A172 (cell line): ENCODE measurements around the gene ERVFRD-1. TPM values are rescaled to one million over a fixed set of nuclear protein-coding genes. Genes with fewer than 3 reads are reported as not detected.
A peak's percentile ranks its signal among the peaks of the same experiment; 100 is the strongest.

Experiments used
- DNase-seq: peaks from one replicate; pipeline ENCODE4 v3.0.0-alpha.2; 2015; ENCODE audit warnings: low spot score
- total RNA-seq: library from RNA; depleted of rRNA; stranded (reverse); fragments of >200 nt; shearing (Covaris generic); gene quantifications from 2 replicates; pipeline ENCODE4 v1.2.3, GENCODE V29; 2014

ERVFRD-1 gene
- total RNA-seq, 1 experiment from 2014 or later = not detected

DNA sequence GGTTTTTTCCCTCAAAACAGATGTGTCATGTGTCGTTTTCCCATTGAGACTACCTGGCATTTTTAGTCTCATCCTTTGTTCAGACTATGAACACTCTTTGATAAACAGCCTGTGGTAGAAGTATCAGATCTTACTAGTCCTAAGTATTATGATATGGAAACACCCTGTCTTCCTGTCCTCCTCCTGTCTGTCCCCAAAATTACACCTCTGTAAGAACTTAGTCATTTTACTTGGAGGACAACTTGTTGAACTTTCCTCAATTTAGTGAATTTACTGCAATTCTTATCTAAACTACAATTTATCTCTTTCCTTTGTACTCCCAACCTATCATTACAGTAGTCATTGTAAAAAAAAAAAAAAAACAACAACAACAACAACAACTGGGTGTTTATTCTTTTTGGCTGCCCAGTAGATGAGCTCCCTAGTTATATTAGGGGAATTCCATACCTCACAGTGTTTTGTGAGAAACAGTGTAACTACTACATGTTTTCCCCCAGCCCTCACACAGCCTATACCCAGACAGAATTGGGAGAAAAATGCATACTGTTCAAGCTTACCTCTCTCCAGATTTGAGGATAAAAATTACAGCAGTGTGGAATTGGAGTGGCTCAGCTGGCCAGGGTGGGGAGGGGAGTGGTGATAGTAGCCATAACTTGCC, 18.5 kb upstream of the ERVFRD-1 start:
- DNase-seq = no peak

DNA sequence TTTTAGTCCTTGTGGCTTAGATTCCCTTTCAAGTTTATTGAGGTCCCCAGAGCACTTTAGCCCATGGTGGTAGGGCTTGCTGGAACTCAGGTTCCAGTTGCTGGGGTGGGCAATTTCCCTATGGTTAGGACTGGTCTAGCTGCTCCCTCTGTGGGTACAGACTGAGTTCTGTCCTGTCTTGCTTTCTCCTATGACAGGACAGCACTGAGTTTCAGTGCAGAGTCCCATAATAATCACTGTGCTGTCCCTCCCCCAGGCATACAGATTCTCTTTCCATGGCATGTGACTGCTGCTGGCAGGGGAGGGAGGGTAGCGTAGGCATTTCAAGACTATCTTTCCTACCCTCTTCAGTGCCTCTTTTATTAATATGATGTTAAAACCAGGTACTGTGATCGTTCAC, 17.1 kb upstream of the ERVFRD-1 start:
- no peak for DNase-seq

DNA sequence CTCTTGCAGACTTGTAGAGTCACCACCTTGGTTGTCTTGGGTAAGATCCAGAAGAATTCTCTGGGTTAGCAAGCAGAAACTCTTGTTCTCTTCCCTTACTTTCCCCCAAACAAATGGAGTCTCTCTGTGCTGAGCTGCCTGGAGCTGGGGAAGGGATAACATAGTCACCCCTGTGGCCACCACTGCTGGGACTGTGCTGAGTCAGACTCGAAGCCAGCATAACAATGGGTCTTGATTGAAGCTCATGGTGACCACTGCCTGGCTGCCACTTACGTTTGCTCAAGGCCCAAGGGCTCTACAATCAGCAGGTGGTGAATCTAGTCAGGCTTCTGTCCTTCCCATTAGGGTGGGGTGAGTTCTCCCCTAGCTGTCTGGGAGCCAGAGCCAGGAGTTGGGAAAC, 15.4 kb upstream of the ERVFRD-1 start:
- DNase-seq = peak; percentile 15

DNA sequence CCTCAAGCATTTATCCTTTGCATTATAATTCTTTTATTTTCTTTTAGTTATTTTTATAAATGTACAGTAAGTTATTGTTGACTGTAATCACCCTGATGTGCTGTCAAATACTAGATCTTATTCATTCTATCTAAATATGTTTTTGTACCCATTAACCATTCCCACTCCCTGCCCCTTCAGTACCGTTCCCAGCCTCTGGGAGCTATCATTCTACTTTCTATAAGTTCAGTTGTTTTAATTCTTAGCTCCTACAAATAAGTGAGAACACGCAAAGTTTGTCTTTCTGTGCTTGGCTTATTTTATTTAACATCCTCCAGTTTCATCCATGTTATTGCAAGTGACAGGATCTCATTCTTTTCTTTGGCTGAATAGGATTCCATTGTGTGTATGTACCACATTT, 12.5 kb upstream of the ERVFRD-1 start:
- DNase-seq = no peak

GRCh38 chr6:11122380-11122779, 10.9 kb upstream of the ERVFRD-1 start:
- DNase-seq = no peak

- no peak for DNase-seq
These were observed 10.3 kb upstream of the ERVFRD-1 start for GRCh38 chr6:11121851-11122250.

DNA sequence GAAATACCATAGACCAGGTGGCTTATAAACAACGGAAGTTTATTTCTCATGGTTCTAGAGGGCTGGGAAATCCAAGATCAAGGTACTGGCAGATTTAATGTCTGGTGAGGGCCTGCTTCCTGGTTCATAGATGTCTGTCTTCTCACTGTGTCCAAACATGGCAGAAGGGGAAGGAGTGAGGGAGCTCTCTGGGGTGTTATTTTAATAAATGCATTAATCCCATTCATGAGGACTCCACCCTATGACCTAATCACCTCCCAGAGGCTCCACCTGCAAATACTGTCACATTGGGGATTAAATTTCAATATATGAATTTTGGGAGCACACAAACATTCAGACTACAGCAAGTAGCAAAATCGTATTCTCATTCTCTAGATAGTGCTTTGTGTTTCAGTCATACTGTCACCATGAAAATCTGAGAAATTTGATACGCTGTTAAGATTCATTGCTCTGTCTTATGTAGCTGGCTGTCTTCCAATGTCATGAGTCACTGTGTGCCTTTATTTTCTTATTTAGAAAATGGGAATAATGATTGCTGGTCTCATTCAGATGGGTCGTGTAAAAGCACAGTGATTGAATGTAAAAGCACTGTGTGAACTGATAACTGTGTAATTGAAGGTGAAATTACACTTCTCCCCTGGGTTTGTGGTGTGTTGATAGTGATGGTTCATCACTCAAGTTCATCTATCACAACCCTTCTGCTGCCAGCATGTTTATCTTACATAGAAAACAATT, 8.9 kb upstream of the ERVFRD-1 start:
- DNase-seq = peak; percentile 26

DNA sequence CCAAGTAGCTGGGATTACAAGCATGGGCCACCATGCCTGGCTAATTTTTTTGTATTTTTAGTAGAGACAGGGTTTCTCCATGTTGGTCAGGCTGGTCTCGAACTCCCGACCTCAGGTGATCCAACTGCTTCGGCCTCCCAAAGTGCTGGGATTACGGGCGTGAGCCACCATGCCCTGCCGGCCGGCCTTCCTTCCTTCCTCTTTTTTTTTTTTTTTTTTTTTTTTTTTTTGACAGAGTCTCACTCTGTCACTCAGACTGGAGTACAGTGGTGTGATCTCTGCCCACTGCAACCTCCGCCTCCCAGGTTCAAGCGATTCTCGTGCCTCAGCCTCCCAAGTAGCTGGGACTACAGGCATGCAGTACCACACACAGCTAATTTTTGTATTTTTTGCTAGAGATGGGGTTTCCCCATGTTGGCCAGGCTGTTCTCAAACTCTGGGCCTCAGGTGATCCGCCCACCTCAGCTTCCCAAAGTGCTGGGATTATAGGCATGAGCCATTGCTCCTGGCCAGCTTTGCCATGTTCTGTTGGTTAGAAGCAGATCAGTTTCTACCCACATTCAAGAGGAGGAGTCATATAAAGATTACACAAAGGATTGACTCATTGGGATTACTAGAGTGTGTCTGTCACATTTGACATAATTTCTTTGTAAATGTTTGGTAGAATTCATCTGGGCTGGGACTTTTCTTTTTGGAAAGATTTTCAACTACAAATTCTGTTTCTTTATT, 4.4 kb upstream of the ERVFRD-1 start:
- DNase-seq = peak; percentile 25

- no peak for DNase-seq
These were observed 1.5 kb upstream of the ERVFRD-1 start for GRCh38 chr6:11113038-11113437.

DNA sequence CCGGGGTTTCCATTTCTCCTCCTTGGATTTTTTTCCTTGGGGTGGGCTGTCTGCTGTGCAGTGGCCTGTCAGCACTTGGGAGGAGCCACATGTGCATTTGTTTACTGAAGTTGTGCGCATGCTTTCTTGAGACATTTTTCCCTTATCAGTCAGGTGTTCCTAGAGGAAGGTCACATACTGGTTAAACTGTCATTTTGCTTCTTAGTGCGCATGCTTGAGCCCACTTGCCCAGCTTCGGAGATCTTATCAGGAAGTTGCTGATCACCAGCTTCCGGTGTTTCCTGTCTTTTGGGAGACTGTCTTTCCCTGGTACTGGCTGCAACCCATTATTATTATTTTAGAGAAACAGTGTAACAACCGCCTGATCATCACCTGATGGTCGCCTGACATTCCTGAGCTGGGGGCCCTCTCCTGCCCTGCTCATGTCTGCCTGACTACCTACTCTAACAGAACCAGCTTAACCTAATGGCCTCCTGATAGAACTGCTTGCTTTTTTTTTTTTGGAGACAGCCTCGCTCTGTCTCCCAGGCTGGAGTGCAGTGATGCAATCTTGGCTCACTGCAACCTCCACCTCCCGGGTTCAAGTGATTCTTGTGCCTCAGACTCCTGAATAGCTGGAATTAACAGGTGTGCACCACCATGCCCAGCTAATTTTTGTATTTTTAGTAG, 378 bp upstream of the ERVFRD-1 start:
- DNase-seq = no peak

DNA sequence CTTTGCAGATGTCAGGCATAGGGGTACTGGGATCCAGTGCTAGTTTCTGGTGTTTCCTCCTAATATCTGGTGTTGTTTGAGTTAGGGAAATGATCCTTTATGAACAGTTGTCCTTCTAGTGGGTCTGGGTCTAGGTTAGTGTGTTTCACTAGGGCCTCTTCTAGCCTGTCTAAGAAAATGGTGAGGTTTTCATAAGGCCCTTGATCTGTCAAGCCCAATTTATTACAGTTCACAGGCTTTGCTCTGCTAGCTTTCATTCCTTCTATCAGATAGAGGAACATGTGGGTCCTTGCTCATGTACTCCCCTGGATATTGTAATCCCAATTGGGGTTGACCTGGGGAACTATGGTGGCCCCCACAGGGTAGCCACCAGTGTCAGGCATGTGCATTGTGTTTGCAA, 2.8 kb downstream of the ERVFRD-1 start:
- no peak for DNase-seq

DNA sequence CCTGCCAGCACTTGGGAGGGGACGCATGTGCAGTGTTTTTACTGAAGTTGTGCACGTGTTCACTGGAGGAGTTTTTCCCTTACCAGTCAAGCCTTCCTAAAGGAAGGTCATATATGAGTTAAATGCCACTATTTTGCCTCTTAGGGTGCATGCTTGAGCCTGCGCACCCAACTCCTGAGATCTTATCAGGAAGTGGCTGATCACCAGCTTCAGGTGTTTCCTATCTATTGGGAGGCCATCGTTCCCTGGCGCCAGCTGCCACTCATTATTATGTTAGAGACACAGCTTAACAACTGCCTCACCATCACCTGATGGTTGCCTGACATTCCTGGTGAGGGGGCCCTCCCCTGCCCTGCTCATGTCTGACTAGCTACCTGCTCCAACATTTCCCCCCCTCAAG, 8.5 kb downstream of the ERVFRD-1 start:
- no peak for DNase-seq

- no peak for DNase-seq
These were observed 10.1 kb downstream of the ERVFRD-1 start for GRCh38 chr6:11101417-11101816.

DNA sequence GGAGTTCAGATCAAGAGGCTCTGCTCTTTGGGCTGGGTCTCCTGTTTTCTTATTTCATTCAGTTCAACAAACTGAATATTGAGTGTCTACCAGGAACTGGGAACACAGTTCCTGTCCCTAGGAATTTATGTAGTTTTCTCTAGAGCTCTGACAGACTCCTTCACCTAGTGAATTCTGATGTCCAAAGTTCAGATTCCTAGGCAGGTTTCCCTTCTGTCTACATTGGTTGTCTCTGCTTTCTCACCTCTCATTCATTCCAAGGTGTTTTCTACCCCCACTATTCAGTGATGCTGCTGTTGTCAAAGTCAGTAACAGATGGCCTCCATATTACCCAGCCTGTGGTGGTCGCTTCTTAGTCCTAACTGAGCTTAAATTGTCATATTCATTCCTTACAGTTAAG, 13.5 kb downstream of the ERVFRD-1 start:
- DNase-seq = no peak

GRCh38 chr6:11097476-11097875, 14.0 kb downstream of the ERVFRD-1 start:
- no peak for DNase-seq

DNA sequence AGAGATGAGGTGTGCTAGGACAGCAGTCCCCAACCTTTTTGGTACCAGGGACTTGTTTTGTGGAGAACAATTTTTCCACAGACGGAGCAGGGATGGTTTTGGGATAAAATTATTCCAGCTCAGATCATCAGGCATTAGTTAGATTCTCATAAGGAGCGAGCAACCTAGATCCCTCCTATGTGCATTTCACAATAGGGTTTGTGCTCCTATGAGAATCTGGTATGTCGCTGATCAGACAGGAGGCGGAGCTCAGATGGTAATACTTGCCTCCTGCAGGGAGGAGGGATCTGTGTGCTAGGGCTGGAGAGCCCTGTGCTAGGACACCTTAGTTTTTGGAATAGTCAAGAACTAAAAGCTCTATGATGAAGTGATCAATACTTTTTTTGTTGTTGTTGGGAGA, 15.4 kb downstream of the ERVFRD-1 start:
- DNase-seq = peak; percentile 25

DNA sequence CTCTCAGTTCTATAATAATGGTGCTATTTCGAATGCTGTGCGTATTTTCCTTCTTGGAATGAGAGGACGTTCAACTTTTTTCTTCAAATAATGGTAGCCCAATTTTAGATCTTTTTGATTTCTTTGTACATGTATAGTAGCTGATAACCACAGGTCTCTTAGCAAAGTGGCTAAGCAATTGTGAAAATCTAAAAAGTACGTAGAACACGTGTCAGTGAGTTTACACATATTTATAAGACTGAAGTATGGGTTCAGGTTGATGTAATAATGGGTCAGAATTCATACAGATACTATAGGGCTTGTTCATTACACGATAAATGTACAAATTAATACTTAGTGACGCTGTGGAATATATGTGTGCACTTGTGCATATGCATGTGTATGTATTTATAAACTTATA, 16.6 kb downstream of the ERVFRD-1 start:
- DNase-seq = no peak

DNA sequence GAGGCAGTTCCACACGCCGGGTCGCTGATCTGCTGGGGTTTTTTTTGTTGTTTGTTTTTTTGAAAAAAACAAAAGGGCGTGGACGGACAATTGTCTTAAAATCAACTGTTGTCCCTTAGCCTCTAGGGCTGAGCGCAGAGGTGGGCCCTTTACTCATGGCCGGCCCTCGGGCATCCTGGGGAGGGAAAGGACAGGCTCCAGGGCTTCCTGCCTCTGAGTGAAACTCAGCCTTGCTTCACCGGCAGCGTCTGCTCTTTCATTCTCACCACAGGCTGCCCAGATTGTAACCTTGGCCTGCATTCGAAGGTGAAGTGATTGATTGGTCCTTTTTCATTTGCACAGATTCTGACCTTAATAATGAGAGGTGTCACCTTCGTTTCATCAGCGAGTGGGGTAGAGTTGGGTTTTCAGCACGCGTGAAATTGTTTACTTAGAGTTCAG, 17.1 kb downstream of the ERVFRD-1 start:
- DNase-seq = peak; percentile 51

DNA sequence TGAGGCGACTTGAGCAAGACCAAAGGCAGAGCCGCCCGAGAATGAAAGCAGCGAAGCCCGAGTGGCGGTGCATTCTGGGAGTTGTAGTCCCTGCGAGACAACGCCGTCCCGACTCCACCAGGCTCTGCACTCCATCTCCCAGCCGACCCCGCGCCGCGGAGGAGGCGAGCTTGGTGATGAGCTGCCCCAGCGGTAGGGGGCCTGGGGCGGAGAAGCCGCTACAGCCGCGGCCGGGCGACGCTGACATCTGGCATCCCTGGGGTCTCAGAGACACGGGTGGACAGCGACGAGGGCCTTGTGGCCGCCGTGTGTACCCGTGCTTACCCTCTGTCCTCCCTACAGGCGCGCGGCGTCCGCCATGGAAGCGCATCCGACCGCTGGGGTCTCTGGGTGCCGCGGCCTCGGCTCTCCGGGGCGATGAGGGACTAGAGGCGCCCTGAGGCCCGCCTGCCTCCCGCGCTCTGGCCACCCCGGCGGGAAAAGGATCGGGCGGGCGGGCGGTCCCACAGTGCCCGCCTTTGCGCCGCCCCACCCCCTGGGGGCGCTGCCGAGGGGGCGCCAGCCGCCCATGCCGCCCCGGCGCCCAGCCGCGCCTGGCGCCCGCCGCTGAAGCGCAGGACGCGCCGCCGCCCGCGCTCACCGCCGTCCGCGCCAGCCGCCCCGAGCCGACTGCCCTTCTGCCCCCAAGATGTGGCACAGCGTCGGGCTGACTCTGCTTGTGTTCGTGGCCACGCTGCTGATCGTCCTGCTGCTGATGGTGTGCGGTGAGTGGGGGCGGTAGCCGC, 17.7 kb downstream of the ERVFRD-1 start, which contains the start of gene SMIM13:
SMIM13 (plus strand) TSS at position 209 of the 785 bp plus-strand sequence; CDS start at position 689, 480 bp downstream.
- DNase-seq = peak; percentile 93

DNA sequence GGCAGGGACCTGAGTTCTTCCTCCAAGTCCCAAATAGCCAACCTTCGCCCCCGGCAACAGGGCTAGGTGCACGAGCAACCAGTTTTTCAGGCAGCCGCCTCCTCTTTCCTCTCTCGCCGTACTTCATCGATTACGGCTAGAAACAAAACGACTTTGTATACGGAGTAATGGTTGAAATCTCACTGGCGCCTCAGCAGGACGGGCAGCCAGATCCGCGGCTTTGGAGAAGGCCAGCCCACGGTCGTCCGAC, 18.2 kb downstream of the ERVFRD-1 start:
- DNase-seq = no peak

DNA sequence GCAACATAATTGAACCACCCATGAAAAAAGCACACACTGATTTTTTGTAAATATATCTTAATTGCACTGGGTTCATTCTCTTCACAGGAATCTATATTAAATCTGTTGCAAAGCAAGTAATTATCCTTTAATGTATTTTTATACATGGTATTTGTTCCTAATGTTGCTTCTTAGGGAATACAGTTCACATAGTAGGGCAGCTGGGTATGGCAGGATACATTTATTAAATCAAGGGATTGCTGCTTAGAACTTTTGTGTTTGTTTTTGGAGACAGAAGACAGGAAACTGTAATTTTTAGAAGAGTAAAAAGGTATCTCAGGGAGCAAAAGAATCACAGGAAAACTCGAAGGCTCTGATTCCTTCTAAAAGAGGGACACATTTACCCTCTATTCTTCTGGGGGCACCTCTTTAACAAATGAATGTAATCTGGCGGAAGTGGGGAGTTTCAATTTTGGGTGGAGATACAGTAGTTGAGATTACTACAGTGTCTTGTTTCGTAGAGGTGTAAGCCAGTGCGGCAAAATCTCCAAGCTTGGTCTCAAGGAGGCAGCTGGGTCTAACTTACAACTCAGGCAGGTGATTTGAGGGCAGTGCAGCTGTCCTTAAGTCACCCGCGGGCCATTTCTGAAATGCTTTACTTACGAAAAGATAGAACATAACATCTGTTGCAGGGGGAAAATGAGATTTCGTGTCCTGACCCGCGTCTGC, 18.7 kb downstream of the ERVFRD-1 start:
- DNase-seq = peak; percentile 26
